GM19035 (cell line): Measurements from ENCODE around the gene FAHD1.

Source experiments
- ATAC-seq: cut with Tn5 transposase; IDR thresholded peaks from one replicate; pipeline ENCODE4 v1.9.1; 2021; ENCODE audit not compliant: unreplicated experiment

FAHD1 gene

DNA sequence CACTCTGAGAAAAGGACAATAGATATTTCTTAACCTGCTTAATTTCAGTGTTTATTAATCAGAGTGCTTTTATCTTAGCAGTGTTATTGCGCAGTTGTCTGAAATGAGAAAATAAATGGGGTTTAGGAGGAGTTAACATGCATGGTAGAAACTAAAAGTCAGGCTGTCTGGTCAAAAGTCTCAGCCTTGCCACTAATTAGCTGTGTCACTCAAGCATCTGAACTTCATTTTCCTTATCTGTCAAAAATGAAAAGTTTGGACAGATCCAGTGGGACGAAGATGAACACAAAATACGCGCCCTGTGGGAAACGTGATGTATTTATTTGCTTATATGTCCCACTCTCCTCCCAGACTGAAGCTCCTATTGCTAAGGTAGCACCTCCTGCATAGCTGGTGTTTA is 51.2 kb downstream of the FAHD1 start:
- no peak for ATAC-seq
